ENCODE results near the gene ELAVL4.

DNA sequence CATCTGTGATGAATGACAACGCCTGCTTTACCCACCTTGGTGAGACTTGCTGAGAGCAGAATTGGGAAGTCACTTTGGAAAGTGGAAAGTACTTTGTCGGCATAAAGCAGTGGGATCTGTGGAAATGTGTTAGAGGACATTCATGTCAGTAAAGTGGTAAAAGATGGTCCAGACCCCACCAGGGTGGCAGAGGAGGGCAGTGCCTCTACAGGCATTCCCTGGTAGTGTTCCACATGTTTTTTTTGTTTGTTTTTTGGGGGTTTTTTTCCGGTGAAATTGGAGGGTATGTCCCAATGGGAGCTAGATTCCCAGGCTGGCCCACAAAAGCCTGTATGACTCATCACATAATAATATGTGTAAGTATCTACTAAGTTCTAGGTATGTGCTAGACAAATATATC lies 80.6 kb downstream of the ELAVL4 start:
- TF ChIP-seq, protein P1, sequence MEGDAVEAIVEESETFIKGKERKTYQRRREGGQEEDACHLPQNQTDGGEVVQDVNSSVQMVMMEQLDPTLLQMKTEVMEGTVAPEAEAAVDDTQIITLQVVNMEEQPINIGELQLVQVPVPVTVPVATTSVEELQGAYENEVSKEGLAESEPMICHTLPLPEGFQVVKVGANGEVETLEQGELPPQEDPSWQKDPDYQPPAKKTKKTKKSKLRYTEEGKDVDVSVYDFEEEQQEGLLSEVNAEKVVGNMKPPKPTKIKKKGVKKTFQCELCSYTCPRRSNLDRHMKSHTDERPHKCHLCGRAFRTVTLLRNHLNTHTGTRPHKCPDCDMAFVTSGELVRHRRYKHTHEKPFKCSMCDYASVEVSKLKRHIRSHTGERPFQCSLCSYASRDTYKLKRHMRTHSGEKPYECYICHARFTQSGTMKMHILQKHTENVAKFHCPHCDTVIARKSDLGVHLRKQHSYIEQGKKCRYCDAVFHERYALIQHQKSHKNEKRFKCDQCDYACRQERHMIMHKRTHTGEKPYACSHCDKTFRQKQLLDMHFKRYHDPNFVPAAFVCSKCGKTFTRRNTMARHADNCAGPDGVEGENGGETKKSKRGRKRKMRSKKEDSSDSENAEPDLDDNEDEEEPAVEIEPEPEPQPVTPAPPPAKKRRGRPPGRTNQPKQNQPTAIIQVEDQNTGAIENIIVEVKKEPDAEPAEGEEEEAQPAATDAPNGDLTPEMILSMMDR (IDR thresholded peaks at IDR 0.05) = no peak
- no peak for TF ChIP-seq POLR2A (IDR thresholded peaks at IDR 0.05)
